ENCODE measurements around the gene BACE1.
"Not testable (repeated sequence)": the region's sequence is repeated elsewhere in the genome, so short reads cannot be mapped to it uniquely, and the experiment has no call there.

The BACE1 gene

DNA sequence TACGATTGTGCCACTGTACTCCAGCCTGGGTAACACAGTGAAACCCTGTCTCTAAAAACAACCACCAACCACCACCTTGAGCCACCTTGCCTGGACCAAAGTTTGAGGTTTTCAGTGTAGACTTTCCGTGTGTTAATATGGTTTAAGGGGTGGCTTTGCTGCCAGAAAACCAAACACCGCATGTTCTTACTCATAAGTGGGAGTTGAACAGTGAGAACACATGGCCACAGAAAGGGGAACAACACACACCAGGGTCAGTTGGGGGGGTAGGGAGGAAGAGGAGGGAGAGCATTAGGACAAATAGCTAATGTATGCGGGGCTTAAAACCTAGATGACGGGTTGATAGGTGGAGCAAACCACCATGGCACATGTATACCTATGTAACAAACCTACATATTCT, 43.9 kb downstream of the BACE1 start:
- DNase-seq: not testable (repeated sequence)

DNA sequence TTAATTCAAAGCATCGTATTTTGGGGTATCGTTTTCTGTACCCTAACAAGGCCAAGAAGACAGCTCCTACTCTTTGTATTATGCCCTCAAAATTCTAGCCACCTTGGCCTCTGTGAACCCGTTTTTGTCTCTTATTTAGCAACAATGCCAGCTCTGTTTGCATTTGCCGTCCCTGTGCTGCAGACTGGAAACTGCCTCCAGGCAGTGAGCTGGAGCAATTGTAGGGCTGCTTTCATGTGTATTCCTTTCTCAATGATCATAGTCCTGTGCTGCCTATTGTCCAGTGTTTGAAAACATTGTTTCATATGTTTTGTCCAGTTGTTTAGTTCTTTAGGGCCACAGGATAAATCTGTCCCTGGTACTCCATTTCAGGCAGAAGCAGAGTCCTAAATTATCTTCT, 44.8 kb downstream of the BACE1 start:
- DNase-seq: peak in 1 of 3 experiments; percentile 14

DNA sequence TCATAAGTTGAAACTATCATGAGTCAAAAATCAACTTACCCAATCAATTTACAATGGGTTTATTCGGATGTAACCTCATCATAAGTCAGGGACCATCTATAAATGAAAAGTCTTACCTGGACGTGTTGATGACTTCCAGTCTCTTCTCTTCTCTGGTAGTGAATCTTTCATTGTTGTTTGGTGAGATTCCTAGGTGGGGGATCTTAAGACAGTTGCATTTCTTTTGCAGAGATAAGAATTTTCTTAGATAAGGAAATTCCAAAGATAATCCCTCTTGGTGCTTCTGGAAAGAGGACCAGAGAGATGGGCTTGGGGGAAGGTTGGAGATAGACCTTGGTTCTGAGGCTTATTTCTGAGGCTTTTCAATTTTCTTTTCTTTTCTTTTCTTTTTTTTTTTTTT, 46.2 kb downstream of the BACE1 start:
- no peak for DNase-seq

DNA sequence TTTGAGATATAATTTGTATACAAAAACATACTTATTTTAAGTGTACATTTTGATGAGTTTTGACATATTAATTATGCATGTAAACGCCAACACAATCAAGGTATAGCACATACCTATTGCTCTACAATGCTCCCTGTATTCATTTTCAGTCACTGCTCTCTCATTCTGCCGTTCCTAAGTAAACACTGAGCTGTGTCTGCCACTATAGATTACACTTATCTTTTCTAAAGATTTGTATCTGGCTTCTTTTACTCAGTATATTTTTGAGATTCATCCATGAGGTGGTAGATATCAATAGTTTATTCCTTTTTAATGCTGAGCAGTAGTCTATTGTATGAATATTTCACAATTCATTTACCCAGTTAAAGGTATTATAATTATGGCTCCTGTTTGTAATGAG, 50.3 kb downstream of the BACE1 start:
- no peak for DNase-seq

DNA sequence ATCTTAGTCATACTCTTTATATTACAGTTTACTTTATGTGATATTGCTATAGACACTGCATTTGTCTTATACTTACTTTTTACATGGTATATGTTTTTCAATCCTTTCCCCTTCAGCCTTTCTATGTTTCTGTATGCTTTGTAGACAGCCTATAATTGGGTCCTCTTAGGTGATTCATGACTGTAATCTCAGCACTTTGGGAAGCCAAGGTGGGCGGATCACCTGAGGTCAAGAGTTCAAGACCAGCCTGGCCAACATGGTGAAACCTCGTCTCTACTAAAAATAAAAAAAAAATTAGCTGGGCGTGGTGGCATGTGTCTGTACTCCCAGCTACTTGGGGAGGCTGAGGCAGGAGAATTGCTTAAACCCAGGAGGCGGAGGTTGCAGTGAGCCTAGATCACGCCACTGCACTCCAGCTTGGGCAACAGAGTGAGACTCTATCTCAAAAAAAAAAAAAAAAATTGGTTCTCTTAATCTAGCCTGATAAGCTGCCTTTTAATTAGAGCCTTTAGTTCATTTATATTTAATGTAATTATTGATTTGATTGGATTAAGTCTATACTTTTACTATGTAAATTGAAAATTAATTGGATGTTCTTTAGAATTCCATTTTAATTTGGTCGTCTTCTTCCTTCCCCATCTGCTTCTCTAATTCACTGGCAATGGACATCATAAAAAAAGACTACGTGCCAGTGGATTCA, 51.3 kb downstream of the BACE1 start:
- DNase-seq: not testable (repeated sequence)

DNA sequence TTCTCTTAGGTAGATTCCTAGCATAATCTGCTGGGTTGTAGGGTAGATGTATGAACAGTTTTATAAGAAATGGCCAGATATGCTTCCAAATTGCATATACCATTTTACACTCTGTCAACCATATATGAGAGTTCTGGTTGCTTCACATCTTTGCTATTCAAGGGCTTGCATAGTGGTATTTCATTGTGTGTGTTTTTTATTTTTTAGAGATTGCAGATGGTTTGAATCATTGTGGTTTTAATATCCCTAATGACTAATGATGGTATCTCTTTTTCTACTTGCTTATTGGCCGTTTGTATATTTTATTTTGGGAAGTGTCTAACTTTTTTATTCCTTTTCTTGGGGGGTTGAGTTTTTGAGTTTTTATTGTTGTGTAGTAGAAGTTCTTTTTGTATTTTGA, 56.6 kb downstream of the BACE1 start:
- no peak for DNase-seq

DNA sequence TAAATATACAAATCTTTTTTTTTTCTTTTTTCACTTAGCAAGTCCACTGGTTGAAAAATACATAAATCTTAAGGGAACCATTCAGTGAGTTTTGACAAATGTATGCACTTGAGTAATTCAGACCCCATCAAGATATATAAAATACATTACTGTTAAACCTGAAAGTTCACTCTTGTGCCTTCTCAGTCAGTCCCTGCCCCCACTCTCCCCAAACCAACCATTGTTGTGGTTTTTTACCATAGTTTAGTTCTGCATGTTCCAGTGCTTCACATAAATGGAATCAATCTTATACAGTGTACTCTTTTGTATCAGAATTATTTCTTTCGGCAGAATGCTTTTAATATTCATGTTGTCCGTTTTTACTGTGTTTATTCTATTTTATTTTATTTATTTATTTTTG, 57.5 kb downstream of the BACE1 start:
- no peak for DNase-seq

DNA sequence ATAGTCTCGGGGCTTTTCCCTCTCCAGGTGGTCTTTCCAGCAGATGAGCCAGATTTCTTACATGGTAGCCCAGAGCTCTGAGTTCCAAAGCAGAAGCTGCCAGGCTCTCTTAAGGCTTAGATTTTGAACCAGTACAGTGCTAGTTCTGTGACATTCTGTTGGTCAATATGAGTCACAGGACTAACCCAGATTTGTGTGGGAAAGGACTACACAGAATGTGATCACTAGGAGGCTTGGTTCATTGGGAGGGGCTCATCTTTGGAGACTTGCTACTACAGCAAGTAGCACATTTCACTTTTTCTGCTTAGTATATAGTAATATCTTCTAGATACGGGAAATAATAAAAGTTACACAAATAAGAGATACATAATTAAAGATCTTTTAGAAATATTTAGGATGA, 59.5 kb downstream of the BACE1 start:
- no peak for DNase-seq

DNA sequence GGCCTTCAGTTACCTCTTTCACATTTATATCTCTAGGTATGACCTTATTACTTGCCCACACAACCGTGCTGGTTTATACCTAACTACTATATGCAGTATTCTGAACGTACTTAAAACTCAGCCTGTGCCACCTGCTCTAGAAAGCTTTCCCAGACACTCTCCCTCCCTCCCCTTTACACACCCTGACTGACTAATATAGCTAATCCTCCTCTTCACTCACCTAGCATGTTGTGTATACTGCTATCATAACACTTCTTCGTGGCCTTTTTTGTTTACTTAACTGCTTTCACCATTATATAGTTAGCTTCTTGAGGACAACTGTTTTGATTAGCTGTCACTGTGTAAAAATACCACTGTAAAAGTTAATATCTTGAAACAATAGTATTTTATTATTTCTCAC, 60.1 kb downstream of the BACE1 start:
- DNase-seq: no peak

DNA sequence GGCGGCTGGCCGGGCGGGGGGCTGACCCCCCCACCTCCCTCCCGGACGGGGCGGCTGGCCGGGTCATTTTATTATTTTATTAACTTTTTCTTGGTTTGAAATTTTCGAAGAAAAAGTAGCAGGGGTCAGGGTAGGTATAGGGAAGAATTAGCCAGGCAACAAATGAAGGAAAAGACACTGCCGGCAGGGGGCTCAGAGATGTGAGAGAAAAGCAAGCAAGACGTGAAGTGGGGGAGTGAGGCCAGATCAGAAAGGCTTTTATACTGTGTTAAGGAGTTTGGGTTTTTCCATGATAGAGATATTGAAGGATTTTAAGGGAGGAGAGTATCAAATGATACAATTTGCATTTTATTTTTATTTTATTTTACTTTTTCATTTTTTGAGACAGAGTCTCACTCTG, 64.5 kb downstream of the BACE1 start:
- no peak for DNase-seq

DNA sequence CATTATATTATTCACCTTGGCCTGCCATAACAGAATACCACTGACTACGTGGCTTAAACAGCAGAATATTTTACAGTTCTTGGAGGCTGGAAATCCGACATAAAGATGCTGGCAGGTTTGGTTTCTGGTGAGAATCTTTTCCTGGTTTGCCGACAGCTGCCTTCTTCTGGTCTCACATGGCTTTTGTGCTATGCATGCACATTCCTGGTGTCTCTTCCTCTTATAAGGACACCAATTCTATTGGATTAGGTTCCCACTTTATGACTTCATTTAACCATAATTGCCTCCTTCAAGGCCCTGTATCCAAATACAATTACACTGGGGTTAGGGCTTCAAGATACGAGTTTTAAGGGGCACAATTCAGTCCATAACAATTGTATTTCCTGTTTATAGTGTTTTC, 66.5 kb downstream of the BACE1 start:
- no peak for DNase-seq

DNA sequence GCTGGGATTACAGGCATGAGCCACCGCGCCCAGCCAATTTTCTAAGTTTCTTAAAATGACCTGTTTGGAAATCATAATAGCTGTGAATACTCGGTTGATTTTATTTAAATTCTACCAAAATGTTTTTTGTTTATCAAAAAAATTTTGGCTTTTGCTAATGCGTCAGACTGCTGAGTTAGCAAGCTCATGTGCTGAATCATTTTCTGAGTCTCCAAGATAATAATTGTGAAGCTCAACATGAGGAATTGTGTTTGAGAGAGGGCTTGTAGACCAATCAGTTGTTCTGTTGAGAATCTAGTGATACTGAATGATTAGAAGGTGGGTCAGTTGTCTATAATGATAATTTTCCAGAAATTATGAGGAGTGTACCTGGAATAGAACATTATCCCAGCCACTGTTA, 67.7 kb downstream of the BACE1 start:
- DNase-seq: no peak

DNA sequence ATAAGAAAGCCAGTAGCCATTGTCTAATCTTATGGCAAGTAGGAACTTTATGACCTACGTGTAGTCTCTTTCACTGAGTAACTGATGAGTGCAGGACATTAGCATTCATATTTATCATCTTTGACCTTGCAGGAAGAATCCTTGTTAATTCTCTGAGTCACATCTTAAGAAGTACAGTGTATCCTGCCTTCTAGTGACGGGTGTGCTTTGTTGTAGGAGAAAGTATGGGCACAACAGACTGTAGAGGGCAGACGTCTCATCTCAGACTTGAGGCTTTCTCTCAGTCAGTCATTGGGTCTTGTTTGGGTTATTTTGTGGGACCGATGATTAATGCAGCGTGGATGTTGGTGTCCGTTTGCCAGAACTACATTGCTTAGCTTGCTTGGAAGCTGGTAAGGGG, 76.8 kb downstream of the BACE1 start:
- no peak for DNase-seq

DNA sequence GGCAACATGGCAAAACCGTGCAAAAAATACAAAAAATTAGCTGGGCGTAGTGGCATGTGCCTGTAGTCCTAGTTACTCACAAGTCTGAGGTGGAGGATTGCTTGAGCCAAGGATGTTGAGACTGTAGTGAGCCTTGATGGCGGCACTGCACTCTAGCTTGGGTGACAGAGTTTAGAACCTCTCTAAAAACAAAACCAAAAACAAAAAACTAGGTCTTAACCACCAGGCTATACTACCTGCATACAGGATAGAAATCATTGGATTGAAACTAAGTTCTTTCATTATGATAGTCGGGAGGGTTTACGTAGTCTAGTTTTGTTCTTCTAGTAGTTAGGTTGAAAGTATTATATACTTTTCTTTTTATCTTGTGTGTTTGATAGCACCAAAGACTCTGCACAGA, 77.8 kb downstream of the BACE1 start:
- DNase-seq: no peak
